NCI-H2029 treated with DMSO at 0.1 percent for 48 hours (cell line): ENCODE measurements around the gene G3BP2.
A peak's percentile ranks its signal among the peaks of the same experiment; 100 is the strongest.

Experiments used
- DNase-seq: peaks from one replicate; lab custom pipeline; 2025; lab: John Stamatoyannopoulos, UW

Gene G3BP2

GRCh38 chr4:75637827-75638226 is 35.4 kb downstream of the G3BP2 start:
- DNase-seq, result no peak

GRCh38 chr4:75637176-75637575 is 36.0 kb downstream of the G3BP2 start:
- DNase-seq, result no peak

GRCh38 chr4:75634951-75635350 is 38.3 kb downstream of the G3BP2 start:
- no peak for DNase-seq

- DNase-seq, result no peak
Observed at GRCh38 chr4:75634281-75634680, 38.9 kb downstream of the G3BP2 start.

GRCh38 chr4:75633846-75634245 is 39.4 kb downstream of the G3BP2 start:
- DNase-seq, result no peak

GRCh38 chr4:75630937-75631329 is 42.3 kb downstream of the G3BP2 start:
- DNase-seq, result no peak

GRCh38 chr4:75630174-75630936 is 42.9 kb downstream of the G3BP2 start, which contains the start of gene CDKL2:
Gene CDKL2 (minus strand): TSS chr4:75630528. CDS start chr4:75625988, 4,540 bp downstream.
- peak; percentile 55 for DNase-seq

- DNase-seq, result no peak
Observed at GRCh38 chr4:75629239-75629638, 44.0 kb downstream of the G3BP2 start.

- DNase-seq, result no peak
Observed at GRCh38 chr4:75623026-75623425, 50.2 kb downstream of the G3BP2 start.

- DNase-seq, result no peak
Observed at GRCh38 chr4:75621715-75622114, 51.5 kb downstream of the G3BP2 start.

GRCh38 chr4:75612306-75612705 is 60.9 kb downstream of the G3BP2 start:
- no peak for DNase-seq

GRCh38 chr4:75605928-75606327 is 67.3 kb downstream of the G3BP2 start:
- DNase-seq, result no peak

GRCh38 chr4:75599647-75600046 is 73.6 kb downstream of the G3BP2 start:
- no peak for DNase-seq

- DNase-seq, result no peak
Observed at GRCh38 chr4:75598390-75598789, 74.8 kb downstream of the G3BP2 start.

GRCh38 chr4:75596061-75596460 is 77.2 kb downstream of the G3BP2 start:
- DNase-seq, result no peak

GRCh38 chr4:75593393-75593792 is 79.8 kb downstream of the G3BP2 start:
- no peak for DNase-seq
